ENCODE measurements around the gene SMIM24. TPM values are rescaled to one million over a fixed set of nuclear protein-coding genes. Genes with fewer than 3 reads are reported as not detected.

SMIM24 gene
- total and polyA plus RNA-seq, 10 of the 15 experiments (the other 5 are each of a cell fraction or from before 2014, with no cell fraction given), result 0.14 to 0.44 (median 0.23) TPM; not detected in 4

DNA sequence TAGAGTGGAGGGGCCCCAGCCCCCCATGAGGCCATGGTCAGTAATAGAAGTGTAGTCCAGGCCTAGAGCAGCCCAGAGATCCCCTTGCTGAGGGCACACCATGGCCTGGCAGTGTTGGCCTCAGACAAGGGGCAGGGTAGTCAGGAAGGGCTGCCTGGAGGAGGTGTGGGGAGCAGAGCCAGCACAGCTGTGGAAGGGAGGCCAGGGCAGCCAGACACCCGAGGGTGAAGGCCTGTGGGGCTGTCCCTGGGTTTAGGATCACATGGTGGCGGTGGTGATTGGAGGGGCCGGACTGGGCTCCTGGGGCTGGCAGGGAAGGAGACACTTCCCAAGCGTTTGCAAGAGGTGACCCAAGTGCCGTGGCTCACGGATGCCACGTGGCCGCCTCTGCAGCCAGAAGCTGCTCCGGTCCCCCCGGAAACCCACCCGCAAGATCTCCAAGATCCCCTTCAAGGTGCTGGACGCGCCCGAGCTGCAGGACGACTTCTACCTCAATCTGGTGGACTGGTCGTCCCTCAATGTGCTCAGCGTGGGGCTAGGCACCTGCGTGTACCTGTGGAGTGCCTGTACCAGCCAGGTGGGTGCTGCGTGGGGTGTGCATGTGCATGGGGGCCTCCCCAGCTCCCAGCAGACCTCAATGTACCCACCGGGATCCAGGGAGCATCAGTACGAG lies 47.0 kb upstream of the SMIM24 start:
- no peak for TF ChIP-seq EGR1 (IDR thresholded peaks at IDR 0.05; ENCODE audit: borderline replicate concordance in 1 of 2, low read depth in 2 of 2, low read length in 2 of 2)
- TF ChIP-seq, protein P1, sequence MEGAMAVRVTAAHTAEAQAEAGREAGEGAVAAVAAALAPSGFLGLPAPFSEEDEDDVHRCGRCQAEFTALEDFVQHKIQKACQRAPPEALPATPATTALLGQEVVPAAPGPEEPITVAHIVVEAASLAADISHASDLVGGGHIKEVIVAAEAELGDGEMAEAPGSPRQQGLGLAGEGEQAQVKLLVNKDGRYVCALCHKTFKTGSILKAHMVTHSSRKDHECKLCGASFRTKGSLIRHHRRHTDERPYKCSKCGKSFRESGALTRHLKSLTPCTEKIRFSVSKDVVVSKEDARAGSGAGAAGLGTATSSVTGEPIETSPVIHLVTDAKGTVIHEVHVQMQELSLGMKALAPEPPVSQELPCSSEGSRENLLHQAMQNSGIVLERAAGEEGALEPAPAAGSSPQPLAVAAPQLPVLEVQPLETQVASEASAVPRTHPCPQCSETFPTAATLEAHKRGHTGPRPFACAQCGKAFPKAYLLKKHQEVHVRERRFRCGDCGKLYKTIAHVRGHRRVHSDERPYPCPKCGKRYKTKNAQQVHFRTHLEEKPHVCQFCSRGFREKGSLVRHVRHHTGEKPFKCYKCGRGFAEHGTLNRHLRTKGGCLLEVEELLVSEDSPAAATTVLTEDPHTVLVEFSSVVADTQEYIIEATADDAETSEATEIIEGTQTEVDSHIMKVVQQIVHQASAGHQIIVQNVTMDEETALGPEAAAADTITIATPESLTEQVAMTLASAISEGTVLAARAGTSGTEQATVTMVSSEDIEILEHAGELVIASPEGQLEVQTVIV (IDR thresholded peaks at IDR 0.05; ENCODE audit: borderline replicate concordance, partially characterized antibody), result no peak
- no peak for TF ChIP-seq GABPA (IDR thresholded peaks at IDR 0.05; ENCODE audit: low read depth)
- no peak for TF ChIP-seq ASH2L (IDR thresholded peaks at IDR 0.05; ENCODE audit: borderline replicate concordance, low read depth)
- TF ChIP-seq HDAC2 (IDR thresholded peaks at IDR 0.05), result no peak
- TF ChIP-seq, protein P2, sequence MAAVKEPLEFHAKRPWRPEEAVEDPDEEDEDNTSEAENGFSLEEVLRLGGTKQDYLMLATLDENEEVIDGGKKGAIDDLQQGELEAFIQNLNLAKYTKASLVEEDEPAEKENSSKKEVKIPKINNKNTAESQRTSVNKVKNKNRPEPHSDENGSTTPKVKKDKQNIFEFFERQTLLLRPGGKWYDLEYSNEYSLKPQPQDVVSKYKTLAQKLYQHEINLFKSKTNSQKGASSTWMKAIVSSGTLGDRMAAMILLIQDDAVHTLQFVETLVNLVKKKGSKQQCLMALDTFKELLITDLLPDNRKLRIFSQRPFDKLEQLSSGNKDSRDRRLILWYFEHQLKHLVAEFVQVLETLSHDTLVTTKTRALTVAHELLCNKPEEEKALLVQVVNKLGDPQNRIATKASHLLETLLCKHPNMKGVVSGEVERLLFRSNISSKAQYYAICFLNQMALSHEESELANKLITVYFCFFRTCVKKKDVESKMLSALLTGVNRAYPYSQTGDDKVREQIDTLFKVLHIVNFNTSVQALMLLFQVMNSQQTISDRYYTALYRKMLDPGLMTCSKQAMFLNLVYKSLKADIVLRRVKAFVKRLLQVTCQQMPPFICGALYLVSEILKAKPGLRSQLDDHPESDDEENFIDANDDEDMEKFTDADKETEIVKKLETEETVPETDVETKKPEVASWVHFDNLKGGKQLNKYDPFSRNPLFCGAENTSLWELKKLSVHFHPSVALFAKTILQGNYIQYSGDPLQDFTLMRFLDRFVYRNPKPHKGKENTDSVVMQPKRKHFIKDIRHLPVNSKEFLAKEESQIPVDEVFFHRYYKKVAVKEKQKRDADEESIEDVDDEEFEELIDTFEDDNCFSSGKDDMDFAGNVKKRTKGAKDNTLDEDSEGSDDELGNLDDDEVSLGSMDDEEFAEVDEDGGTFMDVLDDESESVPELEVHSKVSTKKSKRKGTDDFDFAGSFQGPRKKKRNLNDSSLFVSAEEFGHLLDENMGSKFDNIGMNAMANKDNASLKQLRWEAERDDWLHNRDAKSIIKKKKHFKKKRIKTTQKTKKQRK (IDR thresholded peaks at IDR 0.05; ENCODE audit: low read depth, low read length), result no peak
- no peak for TF ChIP-seq TARDBP (IDR thresholded peaks at IDR 0.05; ENCODE audit: borderline replicate concordance)
- TF ChIP-seq, protein P3, sequence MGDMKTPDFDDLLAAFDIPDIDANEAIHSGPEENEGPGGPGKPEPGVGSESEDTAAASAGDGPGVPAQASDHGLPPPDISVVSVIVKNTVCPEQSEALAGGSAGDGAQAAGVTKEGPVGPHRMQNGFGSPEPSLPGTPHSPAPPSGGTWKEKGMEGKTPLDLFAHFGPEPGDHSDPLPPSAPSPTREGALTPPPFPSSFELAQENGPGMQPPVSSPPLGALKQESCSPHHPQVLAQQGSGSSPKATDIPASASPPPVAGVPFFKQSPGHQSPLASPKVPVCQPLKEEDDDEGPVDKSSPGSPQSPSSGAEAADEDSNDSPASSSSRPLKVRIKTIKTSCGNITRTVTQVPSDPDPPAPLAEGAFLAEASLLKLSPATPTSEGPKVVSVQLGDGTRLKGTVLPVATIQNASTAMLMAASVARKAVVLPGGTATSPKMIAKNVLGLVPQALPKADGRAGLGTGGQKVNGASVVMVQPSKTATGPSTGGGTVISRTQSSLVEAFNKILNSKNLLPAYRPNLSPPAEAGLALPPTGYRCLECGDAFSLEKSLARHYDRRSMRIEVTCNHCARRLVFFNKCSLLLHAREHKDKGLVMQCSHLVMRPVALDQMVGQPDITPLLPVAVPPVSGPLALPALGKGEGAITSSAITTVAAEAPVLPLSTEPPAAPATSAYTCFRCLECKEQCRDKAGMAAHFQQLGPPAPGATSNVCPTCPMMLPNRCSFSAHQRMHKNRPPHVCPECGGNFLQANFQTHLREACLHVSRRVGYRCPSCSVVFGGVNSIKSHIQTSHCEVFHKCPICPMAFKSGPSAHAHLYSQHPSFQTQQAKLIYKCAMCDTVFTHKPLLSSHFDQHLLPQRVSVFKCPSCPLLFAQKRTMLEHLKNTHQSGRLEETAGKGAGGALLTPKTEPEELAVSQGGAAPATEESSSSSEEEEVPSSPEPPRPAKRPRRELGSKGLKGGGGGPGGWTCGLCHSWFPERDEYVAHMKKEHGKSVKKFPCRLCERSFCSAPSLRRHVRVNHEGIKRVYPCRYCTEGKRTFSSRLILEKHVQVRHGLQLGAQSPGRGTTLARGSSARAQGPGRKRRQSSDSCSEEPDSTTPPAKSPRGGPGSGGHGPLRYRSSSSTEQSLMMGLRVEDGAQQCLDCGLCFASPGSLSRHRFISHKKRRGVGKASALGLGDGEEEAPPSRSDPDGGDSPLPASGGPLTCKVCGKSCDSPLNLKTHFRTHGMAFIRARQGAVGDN (IDR thresholded peaks at IDR 0.05), result no peak
- TF ChIP-seq POLR2A (IDR thresholded peaks at IDR 0.05; ENCODE audit: low read depth, low read length), result peak; percentile 34; the same call in 1 of the 2 replicates
- H3K9ac ChIP-seq (ENCODE audit: control insufficient read depth, insufficient read depth, low read length), result no peak overlapping the region
- no peak for FAIRE-seq
- ChIA-PET SMC1A (ENCODE audit: uncharacterized antibody, unreplicated experiment) (no interaction called here), POLR2A (no interaction called here), CTCF (interaction anchor here (0.9 kb wide), 1 partner anchor 18 kb away, joined by 3 read pairs; no protein-coding TSS in a partner anchor), RAD21 (ENCODE audit: unreplicated experiment) (no interaction called here)
- no peaks in the 10 kb centered on the region for H3K9me3 ChIP-seq (replicated peaks; ENCODE audit: control insufficient read depth, insufficient read depth, low read length)
- in situ Hi-C loops (cut with MboI) (no loop called here), intact Hi-C loops (cut with micrococcal nuclease; ENCODE audit: unreplicated experiment) (no loop called here)
- H3K27me3 ChIP-seq (replicated peaks in 1 of 2; ENCODE audit: control insufficient read depth in 2 of 2, insufficient read depth in 2 of 2, low read length in 1 of 2), result no peaks in the 10 kb centered on the region
- 96% methylated on average over 20 of the region's 21 CpGs for WGBS (ENCODE audit: insufficient coverage, insufficient replicate concordance, low lambda C conversion rate, missing lambda C conversion rate)
- H3K4me3 ChIP-seq, result no peak overlapping the region
- no peak overlapping the region for H3K4me2 ChIP-seq (ENCODE audit: control insufficient read depth, insufficient read depth)
- no peak overlapping the region for H2AFZ ChIP-seq (ENCODE audit: control insufficient read depth, low read depth, low read length)
- no peak for DNase-seq (ENCODE audit: low read depth, low spot score)
- H3K27ac ChIP-seq (ENCODE audit: control insufficient read depth, insufficient read depth), result no peak overlapping the region
- ATAC-seq, result no peak
- H3K36me3 ChIP-seq (ENCODE audit: control insufficient read depth in 2 of 2, insufficient read depth in 2 of 2, low read length in 1 of 2), result peaks cover 2 to 44% of the 10 kb centered on the region in 2 experiments; a peak in 3 of 4 replicates
- H3K79me2 ChIP-seq (ENCODE audit: control insufficient read depth, insufficient read depth, low read length), result no peaks in the 10 kb centered on the region
- no TSS peak for BruUV-seq (replicated peaks)
- no peaks in the 10 kb centered on the region for H4K20me1 ChIP-seq (ENCODE audit: control insufficient read depth, insufficient read depth)
- H3K4me1 ChIP-seq (ENCODE audit: control insufficient read depth, insufficient read depth, low read length), result no peaks in the 10 kb centered on the region
